ENCODE data around the gene KLHL17. TPM values are rescaled to one million over a fixed set of nuclear protein-coding genes. Genes with fewer than 3 reads are reported as not detected.

The KLHL17 gene
- total RNA-seq, 1 donor from 2014 or later, result 28.3 TPM

GRCh38 chr1:1013105-1013921 lies 52.9 kb downstream of the KLHL17 start, which contains the start of gene ISG15:
Gene ISG15, plus strand, starts transcription at chr1:1013497. Its CDS starts 77 bp downstream, at chr1:1013574.
- intact Hi-C loops (cut with micrococcal nuclease), result loop anchor here (1.0 to 10.0 kb wide), 8 partner anchors 13 to 362 kb away; partner anchors contain the start of genes ACAP3, AURKAIP1, C1orf159 and DVL1

- intact Hi-C loops (cut with micrococcal nuclease), result loop anchor here (1.0 to 10.0 kb wide), 8 partner anchors 14 to 361 kb away; partner anchors contain the start of genes ACAP3, AURKAIP1, C1orf159 and DVL1
Observed at GRCh38 chr1:1013922-1014648, 53.7 kb downstream of the KLHL17 start.

GRCh38 chr1:1014799-1015681 lies 54.7 kb downstream of the KLHL17 start:
- intact Hi-C loops (cut with micrococcal nuclease), result loop anchor here (5.0 to 10.0 kb wide), 3 partner anchors 50 to 292 kb away; partner anchors contain the start of genes ACAP3, KLHL17, PLEKHN1 and PUSL1

Other genes with a start within 250 kb of the KLHL17 start
- not detected in 2 replicates for gene SAMD11, start 36.7 kb upstream of the KLHL17 start, total RNA-seq
- 90.0 and 93.1 TPM in 2 replicates for gene NOC2L, start 1.3 kb upstream of the KLHL17 start, total RNA-seq
- gene PLEKHN1, start 5.9 kb downstream of the KLHL17 start, total RNA-seq, result 2.2 and 2.4 TPM in 2 replicates
- gene PERM1, start 21.5 kb downstream of the KLHL17 start, total RNA-seq, result not detected in 2 replicates
- 0.39 and 0.46 TPM in 2 replicates for gene HES4, start 39.5 kb downstream of the KLHL17 start, total RNA-seq
- 210 and 211 TPM in 2 replicates for gene ISG15, start 52.9 kb downstream of the KLHL17 start, total RNA-seq
- 12.7 and 12.9 TPM in 2 replicates for gene AGRN, start 59.5 kb downstream of the KLHL17 start, total RNA-seq
- gene RNF223, start 113.7 kb downstream of the KLHL17 start, total RNA-seq, result not detected in 2 replicates
- gene C1orf159, start 155.5 kb downstream of the KLHL17 start, total RNA-seq, result 22.9 and 23.7 TPM in 2 replicates
- 1.7 and 3.7 TPM in 2 replicates for gene TTLL10, start 213.3 kb downstream of the KLHL17 start, total RNA-seq
- gene TNFRSF18, start 246.0 kb downstream of the KLHL17 start, total RNA-seq, result 175 and 176 TPM in 2 replicates